Adrenal gland (tissue), 12 donors: ENCODE results near the gene CA10. TPM values are rescaled to one million over a fixed set of nuclear protein-coding genes. Genes with fewer than 3 reads are reported as not detected.

Source experiments
- DNase-seq, 7 donors: peaks; one replicate each; pipeline ENCODE4 v3.0.0-alpha.2; 2019 to 2020
- H3K27ac ChIP-seq, 5 donors: fragments of 200-600 bp; sonication (generic) in 4 of 5; 1 replicate in 3 of 5; 2 replicates in 2 of 5; pipeline versions ENCODE4 v1.5.1 to v1.8.0; 2016 to 2020; ENCODE audit warnings: mild to moderate bottlenecking in 1 of 5
- H3K27me3 ChIP-seq: fragments of 200-600 bp; 2 replicates; pipeline ENCODE4 v1.8.0; 2021
- H3K36me3 ChIP-seq, 2 donors: fragments of 200-600 bp; replicated peaks in 1 of 2; 1 replicate in 1 of 2; 2 replicates in 1 of 2; pipeline versions ENCODE4 v1.5.1 to v1.8.0; 2018 to 2022
- H3K4me1 ChIP-seq, 2 donors: fragments of 200-600 bp; replicated peaks in 1 of 2; 1 replicate in 1 of 2; 2 replicates in 1 of 2; pipeline versions ENCODE4 v1.5.1 to v1.8.0; 2018 to 2021
- H3K4me3 ChIP-seq, 4 donors: fragments of 200-600 bp; sonication (generic) in 3 of 4; one replicate each; pipeline ENCODE4 v1.5.1; 2016 to 2018
- H3K9me3 ChIP-seq, 3 donors: fragments of 200-600 bp; sonication (generic) in 1 of 3; replicated peaks in 1 of 3; 1 replicate in 2 of 3; 2 replicates in 1 of 3; pipeline versions ENCODE4 v1.5.1 to v1.8.0; 2016 to 2021
- POLR2A ChIP-seq, 2 donors: fragments of 450-650 bp; IDR thresholded peaks; one replicate each; pipeline ENCODE4 v1.6.1; 2017; ENCODE audit warnings: antibody characterized with exemption in 2 of 2, mild to moderate bottlenecking in 2 of 2, moderate library complexity in 1 of 2
- WGBS, 4 donors: extraction: QIAGEN DNeasy Blood & Tissue Kit in 2 of 4; methylation state at CpG; one replicate each; pipeline versions ENCODE4 v1.1.5 to v1.1.7; 2013 to 2017; 5-methylcytosine and 5-hydroxymethylcytosine counted together
- intact Hi-C, 2 donors: fragments of 100-400 bp; cut with DNase I; formaldehyde crosslinking; loops; one replicate each; pipeline versions ENCODE4 v1.14.1 to v1.15.0; 2022 to 2023
- polyA plus RNA-seq, 3 donors: library from polyadenylated mRNA; stranded (reverse); fragments of 200-250 nt in 2 of 3; fragments of 350-450 nt in 1 of 3; fragmentation: Illumina TruSeq in 1 of 3; extraction: RNeasy Lipid Tissue Mini Kit (QIAGEN cat#74804) in 1 of 3; gene quantifications; one replicate each; pipeline ENCODE4 v1.2.3, GENCODE V29; 2013 to 2014
- total RNA-seq, 9 donors: library from RNA; depleted of rRNA in 4 of 9; stranded (reverse); fragments of >200 nt in 4 of 9; fragments of 120-200 nt in 1 of 9; fragmentation: NEBNext Ultra II Directional in 1 of 9; extraction: Animal tissue kit (Norgen Biotek cat#: 25700) in 1 of 9; gene quantifications; one replicate each; pipeline versions ENCODE4 v1.1.0 to v1.2.4, GENCODE V29; 2013 to 2023
- TF ChIP-seq, protein P1 (sequence below), 6 experiments: fragments of 450-650 bp in 4 of 6; fragments of 200-600 bp in 2 of 6; sonication (generic) in 1 of 6; IDR thresholded peaks; 1 replicate in 5 of 6; 2 replicates in 1 of 6; pipeline versions ENCODE4 v1.5.1 to v1.8.0; 2016 to 2021; ENCODE audit warnings: antibody characterized with exemption in 6 of 6, mild to moderate bottlenecking in 2 of 6, moderate library complexity in 1 of 6
- donor health status: healthy with polysubstance abuse.
- donor health status: Bipolar disorder and iron deficiency.
- donor health status: DM: yes; HTN: yes; CAD: no.
- donor health status: DM: no; HTN: no; CAD: no.
- donor health status: DM: no; HTN: no; CAD: no.
- donor health status: DM: yes; HTN: yes; CAD: no.

CA10 gene
- total and polyA plus RNA-seq, 12 donors, result 0.27 to 3.1 (median 2.5) TPM; not detected in 5

DNA sequence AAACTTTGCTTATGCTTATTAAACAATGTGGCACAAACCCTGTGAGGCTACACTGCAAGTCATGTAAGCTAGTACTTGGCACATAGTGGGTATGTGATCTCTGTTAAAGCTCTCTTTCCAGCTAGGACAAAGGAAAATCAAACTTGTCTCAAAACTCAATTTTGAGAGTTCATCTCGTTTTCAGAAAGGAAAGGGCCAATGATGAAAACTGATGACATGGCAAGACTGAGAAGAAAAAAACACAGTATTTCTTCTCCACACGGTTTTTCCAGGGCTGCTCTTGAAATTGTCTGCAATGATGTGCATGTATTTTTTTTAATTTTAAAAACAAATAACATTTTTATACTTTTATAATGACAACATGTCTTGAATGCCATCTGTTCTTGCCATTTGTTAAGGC lies 389.8 kb downstream of the CA10 start:
- Histone ChIP-seq H3K27me3 (no peaks in the 10 kb centered on the region), H3K4me1 (no peaks in the 10 kb centered on the region), H3K9me3 (no peaks in the 10 kb centered on the region), H3K27ac (no peak overlapping the region), H3K4me3 (no peak overlapping the region), H3K36me3 (no peaks in the 10 kb centered on the region)
- intact Hi-C loops, result no loop called here
- no peak for DNase-seq
- no peak for TF ChIP-seq POLR2A (IDR thresholded peaks at IDR 0.05)
- WGBS, 4 donors, result 36 to 49% (median 40%) methylated on average over 2 of the region's 2 CpGs

DNA sequence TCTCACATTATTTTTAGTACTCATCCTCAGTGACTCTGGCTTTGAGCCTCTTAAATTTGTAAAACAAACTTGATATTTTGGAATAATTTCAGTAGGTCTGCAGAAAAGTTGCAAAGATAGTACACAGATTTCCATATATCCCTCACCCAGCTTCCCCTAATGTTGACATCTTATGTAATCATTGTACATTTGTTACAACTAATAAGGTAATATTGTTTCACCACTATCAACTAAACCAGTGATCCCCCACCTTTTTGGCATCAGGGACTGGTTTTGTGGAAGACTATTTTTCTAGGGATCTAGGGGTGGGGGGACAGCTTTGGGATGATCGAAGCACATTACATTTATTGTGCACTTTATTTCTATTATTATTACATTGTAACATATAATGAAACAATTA lies 391.2 kb downstream of the CA10 start:
- Histone ChIP-seq H3K27me3 (no peaks in the 10 kb centered on the region), H3K4me1 (no peaks in the 10 kb centered on the region), H3K9me3 (no peaks in the 10 kb centered on the region), H3K27ac (no peak overlapping the region), H3K36me3 (no peaks in the 10 kb centered on the region), H3K4me3 (no peak overlapping the region)
- WGBS, 4 donors, result 91 to 94% (median 91%) methylated on average over 1 of the region's 1 CpG
- intact Hi-C loops, result no loop called here
- no peak for DNase-seq
- TF ChIP-seq, protein P1, sequence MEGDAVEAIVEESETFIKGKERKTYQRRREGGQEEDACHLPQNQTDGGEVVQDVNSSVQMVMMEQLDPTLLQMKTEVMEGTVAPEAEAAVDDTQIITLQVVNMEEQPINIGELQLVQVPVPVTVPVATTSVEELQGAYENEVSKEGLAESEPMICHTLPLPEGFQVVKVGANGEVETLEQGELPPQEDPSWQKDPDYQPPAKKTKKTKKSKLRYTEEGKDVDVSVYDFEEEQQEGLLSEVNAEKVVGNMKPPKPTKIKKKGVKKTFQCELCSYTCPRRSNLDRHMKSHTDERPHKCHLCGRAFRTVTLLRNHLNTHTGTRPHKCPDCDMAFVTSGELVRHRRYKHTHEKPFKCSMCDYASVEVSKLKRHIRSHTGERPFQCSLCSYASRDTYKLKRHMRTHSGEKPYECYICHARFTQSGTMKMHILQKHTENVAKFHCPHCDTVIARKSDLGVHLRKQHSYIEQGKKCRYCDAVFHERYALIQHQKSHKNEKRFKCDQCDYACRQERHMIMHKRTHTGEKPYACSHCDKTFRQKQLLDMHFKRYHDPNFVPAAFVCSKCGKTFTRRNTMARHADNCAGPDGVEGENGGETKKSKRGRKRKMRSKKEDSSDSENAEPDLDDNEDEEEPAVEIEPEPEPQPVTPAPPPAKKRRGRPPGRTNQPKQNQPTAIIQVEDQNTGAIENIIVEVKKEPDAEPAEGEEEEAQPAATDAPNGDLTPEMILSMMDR (IDR thresholded peaks at IDR 0.05), result no peak
- no peak for TF ChIP-seq POLR2A (IDR thresholded peaks at IDR 0.05)

DNA sequence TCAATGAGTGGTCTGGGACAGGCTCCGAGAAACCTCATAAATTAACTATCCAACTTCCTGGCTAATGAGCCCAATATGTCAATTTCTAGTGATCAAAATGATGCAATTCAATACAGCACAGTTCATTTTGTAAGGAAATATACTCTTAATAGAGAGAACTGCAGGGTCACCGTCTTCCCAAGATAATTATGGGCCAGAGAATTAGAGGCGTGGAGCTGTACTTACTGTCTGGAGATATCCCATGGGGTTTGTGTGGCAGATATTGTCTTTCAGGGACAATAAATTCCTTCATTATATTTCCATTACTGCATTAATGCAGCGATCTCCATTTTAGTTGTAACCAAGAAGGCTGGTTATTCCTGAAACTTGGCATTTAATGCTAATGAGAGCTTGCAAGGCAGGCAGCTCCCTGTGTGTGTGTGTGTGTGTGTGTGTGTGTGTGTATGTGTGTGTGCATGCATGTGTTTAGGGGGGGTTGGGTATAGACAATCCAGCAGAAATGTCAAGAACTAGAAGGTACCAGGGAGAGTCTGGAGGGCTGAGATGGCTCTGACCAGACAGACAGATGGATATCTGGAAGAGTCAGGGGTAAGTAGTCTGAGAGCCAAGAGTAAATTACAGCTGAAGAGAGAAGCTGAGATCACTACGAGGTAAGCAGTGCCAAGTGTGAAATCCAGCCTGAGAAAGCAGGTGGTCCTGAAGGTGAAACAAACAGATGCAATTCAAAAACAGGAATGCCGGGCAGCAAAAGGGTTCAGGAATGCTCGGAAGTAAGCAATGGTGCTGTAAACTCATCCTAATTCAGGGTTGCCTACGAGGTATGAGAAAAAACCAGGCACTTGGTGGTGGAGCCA lies 393.0 kb downstream of the CA10 start:
- no peaks in the 10 kb centered on the region for H3K4me1 ChIP-seq
- DNase-seq, result no peak
- WGBS, 4 donors, result 57 to 66% (median 64%) methylated on average over 8 of the region's 8 CpGs
- no peak for TF ChIP-seq POLR2A (IDR thresholded peaks at IDR 0.05)
- TF ChIP-seq, protein P1 (IDR thresholded peaks at IDR 0.05), result no peak
- intact Hi-C loops, result no loop called here
- H3K9me3 ChIP-seq, result no peaks in the 10 kb centered on the region
- no peaks in the 10 kb centered on the region for H3K36me3 ChIP-seq
- H3K4me3 ChIP-seq, result no peak overlapping the region
- H3K27ac ChIP-seq, result no peak overlapping the region
- no peaks in the 10 kb centered on the region for H3K27me3 ChIP-seq

DNA sequence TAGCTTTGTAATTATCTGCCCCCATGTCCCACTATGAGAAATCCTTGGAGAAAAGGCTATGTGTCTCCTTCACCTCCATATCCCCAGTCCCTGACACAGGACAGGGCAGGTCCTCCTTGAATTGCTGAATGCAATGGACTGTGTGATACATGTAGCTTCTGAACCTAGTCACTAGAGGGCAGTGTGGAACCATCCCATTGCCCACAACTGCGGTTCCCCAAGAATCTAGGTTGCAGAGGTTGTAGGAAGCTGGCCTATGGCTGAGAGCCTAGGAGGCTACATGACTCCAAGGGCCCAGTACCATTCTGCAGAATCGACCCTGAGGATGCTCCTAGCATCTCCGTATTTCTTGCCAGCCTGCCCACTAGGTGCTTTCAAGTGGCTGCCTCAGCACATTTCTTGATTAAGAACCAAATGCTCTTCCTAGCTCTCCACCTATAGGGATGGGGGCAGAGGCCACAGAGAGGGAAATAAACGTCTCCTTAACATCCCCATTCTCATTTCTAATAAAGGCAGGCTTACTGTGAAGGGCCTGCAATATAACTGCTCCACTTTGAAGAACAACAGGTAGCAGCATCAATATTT lies 394.0 kb downstream of the CA10 start:
- 0 to 10% (median 3%) methylated on average over 2 to 4 of the region's 4 CpGs for WGBS, 4 donors
- intact Hi-C loops, result loop anchor here in 1 of 2 donors (5.0 kb wide), 1 partner anchor 343 kb away; no protein-coding TSS in a partner anchor
- peak; percentile 35 to 72 (median 47) for DNase-seq

More for the DNA sequence above, 394.0 kb downstream of the CA10 start:
- Histone ChIP-seq H3K9me3 (no peaks in the 10 kb centered on the region), H3K36me3 (no peaks in the 10 kb centered on the region), H3K27me3 (no peaks in the 10 kb centered on the region), H3K4me3 (no peak overlapping the region), H3K4me1 (no peaks in the 10 kb centered on the region), H3K27ac (no peak overlapping the region)
- TF ChIP-seq, protein P1 (IDR thresholded peaks at IDR 0.05), result peak; percentile 55 to 81 (median 63)
- no peak for TF ChIP-seq POLR2A (IDR thresholded peaks at IDR 0.05)
